Measurements from ENCODE around the gene GFOD1. TPM values are rescaled to one million over a fixed set of nuclear protein-coding genes. Genes with fewer than 3 reads are reported as not detected.
A peak's percentile ranks its signal among the peaks of the same experiment; 100 is the strongest.
"Not testable (repeated sequence)": the region's sequence is repeated elsewhere in the genome, so short reads cannot be mapped to it uniquely, and the experiment has no call there.

GFOD1 gene
- total RNA-seq, 1 experiment from 2014 or later: 8.6 TPM

DNA sequence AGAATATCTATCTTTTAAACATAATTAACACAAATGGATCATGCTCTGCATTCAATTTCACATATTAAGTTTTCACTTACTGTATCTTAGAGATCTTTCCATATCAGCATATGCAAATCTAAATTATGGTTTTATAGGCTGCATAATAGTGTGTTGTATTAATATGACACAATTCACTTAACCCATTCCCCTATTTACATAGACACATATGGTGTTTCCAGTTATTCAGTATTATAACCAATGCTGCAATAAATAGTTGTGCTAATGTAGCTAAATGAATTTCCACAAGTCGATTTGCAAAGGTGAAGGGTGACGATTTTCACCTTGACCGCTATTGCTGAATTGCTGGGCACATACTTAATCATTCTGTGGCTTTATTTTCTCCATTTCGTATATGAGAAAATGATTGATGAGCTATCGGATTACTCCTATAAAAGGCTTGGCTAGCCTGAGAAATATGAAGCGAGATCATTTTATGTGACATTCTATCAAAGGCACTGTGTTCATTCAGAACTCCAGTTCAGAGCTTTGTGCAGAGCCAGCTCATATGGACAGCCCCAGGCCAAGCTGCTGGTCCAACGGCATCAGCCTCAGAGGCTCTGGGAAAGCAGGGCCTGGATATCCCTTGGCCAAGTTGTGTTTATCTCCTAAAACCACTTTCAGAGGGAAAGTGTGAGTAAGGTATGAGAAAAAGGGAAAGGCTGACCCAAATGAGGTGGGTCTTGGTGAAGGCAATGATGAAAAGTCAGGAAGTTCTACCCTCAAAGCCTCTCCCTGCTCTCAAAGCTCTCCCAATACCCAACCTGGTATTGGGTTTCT, 50.8 kb downstream of the GFOD1 start:
- in situ Hi-C loops (cut with HindIII; ENCODE audit: low pct_unique_long_range_greater_than_20kb, low sequenced_read_pairs): no loop called here
- no peak for DNase-seq (ENCODE audit: low read depth, low spot score)

- no peak for DNase-seq (ENCODE audit: low read depth, low spot score)
- in situ Hi-C loops (cut with HindIII; ENCODE audit: low pct_unique_long_range_greater_than_20kb, low sequenced_read_pairs): no loop called here
Observed at GRCh38 chr6:13435477-13436246, 51.7 kb downstream of the GFOD1 start.

DNA sequence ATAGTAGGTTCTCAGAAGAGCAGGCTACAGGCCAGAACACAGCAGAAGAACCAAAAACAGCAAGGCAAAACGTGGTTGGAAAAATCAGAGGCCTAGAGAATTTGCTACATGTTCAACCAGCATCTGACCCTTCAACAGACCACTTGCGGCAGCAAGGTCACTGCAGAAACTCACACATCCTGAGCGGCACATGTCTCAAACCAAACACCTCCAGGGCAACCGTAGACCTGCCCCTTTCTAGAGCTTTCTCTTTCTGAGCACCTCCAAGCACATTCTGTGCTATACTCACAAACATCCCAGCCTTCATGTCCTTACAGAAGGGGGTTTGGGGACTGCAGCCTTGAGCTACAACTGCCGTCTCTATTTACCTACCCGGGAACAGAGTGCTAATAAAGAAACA, 52.6 kb downstream of the GFOD1 start:
- no peak for DNase-seq (ENCODE audit: low read depth, low spot score)
- in situ Hi-C loops (cut with HindIII; ENCODE audit: low pct_unique_long_range_greater_than_20kb, low sequenced_read_pairs): no loop called here

- in situ Hi-C loops (cut with HindIII; ENCODE audit: low pct_unique_long_range_greater_than_20kb, low sequenced_read_pairs); DNase-seq (ENCODE audit: low read depth, low spot score): not testable (repeated sequence)
Observed at GRCh38 chr6:13434135-13434775, 53.1 kb downstream of the GFOD1 start.

DNA sequence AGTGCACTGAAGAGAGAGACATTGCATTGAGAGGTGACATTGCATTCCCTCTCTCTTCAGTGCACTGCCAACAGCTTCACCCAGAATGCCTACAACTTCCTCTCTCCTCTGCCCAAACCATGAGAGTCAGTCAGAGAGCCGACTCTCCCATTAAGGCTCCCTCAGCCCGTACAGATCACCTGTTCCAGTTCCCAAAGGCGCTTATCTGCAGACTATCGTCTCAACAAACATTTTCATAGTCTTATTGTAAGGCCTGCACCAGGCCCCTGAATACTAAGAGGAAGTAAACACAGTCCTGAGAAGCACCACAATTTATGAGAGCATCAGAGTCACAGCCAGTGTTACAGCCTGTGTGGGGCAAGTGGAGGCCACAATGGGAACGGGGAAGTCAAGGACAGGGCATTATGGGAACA, 53.7 kb downstream of the GFOD1 start:
- in situ Hi-C loops (cut with HindIII; ENCODE audit: low pct_unique_long_range_greater_than_20kb, low sequenced_read_pairs): no loop called here
- DNase-seq (ENCODE audit: low read depth, low spot score): no peak

DNA sequence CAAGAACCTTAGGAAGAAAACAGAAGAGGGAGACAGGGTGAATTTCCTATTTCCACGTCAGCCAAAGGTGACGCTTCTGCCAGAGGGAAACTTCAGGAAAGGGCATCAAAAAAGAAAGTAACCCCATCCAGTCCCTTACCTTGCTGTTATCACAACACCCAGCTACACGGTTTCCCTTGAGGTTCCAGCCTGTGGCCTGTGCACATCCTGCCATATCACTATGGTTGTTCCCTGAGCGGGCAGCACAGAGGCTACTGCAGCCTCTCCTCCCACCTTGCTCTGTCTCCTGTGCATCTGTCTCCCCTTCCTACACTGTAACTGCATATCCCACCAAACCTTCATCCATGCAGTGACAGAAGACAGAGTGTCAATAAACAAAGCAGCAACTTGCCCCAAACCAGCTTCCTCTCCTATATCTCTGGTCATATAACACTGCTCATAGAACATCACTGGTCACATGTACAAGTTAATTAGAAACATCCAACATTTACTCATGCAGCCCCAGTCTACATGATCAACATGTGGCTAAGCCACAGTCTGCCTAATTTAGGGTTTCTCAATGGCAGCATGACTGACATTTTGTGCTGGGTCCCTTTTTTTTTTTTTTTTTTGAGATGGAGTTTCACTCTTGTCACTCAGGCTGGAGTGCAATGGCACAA, 54.7 kb downstream of the GFOD1 start:
- in situ Hi-C loops (cut with HindIII; ENCODE audit: low pct_unique_long_range_greater_than_20kb, low sequenced_read_pairs): no loop called here
- DNase-seq (ENCODE audit: low read depth, low spot score): no peak

DNA sequence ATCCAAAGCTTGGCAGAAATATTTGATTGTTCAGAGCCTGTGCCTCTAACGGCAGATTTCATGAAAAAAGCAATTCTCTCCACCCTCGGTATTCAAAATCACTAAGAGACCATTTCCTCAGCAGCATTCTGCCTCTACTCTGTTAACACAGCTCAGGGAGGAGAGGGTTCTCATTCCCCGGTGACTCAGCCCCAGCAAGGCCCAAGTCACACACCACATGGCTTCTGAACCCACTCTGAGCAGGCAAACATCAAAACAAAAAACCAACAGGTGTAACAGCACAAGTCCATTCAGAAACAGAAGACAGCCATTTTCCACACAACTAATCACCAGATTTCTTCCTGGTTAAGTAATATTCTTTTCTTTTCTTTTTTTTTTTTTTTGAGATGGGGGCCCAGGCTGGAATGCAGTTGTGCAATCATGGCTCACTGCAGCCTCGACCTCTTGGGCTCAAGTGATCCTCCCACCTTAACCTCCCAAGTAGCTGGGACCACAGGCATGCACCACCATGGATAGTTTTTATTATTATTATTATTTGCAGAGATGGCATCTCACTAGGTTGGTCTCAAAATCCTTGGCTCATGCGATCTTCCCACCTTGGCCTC, 55.4 kb downstream of the GFOD1 start:
- DNase-seq (ENCODE audit: low read depth, low spot score): no peak
- in situ Hi-C loops (cut with HindIII; ENCODE audit: low pct_unique_long_range_greater_than_20kb, low sequenced_read_pairs): no loop called here

- DNase-seq (ENCODE audit: low read depth, low spot score): no peak
- in situ Hi-C loops (cut with HindIII; ENCODE audit: low pct_unique_long_range_greater_than_20kb, low sequenced_read_pairs): no loop called here
Observed at GRCh38 chr6:13431059-13431656, 56.2 kb downstream of the GFOD1 start.

- peak; percentile 82 for DNase-seq (ENCODE audit: low read depth, low spot score)
Observed at GRCh38 chr6:13429406-13429753, 58.0 kb downstream of the GFOD1 start.

GRCh38 chr6:13428583-13429405, 58.6 kb downstream of the GFOD1 start:
- no peak for DNase-seq (ENCODE audit: low read depth, low spot score)
- in situ Hi-C loops (cut with HindIII; ENCODE audit: low pct_unique_long_range_greater_than_20kb, low sequenced_read_pairs): no loop called here

More at GRCh38 chr6:13429406-13429753, 58.0 kb downstream of the GFOD1 start:
- in situ Hi-C loops (cut with HindIII; ENCODE audit: low pct_unique_long_range_greater_than_20kb, low sequenced_read_pairs): no loop called here

GRCh38 chr6:13427801-13428582, 59.4 kb downstream of the GFOD1 start:
- no peak for DNase-seq (ENCODE audit: low read depth, low spot score)
- in situ Hi-C loops (cut with HindIII; ENCODE audit: low pct_unique_long_range_greater_than_20kb, low sequenced_read_pairs): no loop called here

- in situ Hi-C loops (cut with HindIII; ENCODE audit: low pct_unique_long_range_greater_than_20kb, low sequenced_read_pairs): no loop called here
- no peak for DNase-seq (ENCODE audit: low read depth, low spot score)
Observed at GRCh38 chr6:13427316-13427715, 60.1 kb downstream of the GFOD1 start.

DNA sequence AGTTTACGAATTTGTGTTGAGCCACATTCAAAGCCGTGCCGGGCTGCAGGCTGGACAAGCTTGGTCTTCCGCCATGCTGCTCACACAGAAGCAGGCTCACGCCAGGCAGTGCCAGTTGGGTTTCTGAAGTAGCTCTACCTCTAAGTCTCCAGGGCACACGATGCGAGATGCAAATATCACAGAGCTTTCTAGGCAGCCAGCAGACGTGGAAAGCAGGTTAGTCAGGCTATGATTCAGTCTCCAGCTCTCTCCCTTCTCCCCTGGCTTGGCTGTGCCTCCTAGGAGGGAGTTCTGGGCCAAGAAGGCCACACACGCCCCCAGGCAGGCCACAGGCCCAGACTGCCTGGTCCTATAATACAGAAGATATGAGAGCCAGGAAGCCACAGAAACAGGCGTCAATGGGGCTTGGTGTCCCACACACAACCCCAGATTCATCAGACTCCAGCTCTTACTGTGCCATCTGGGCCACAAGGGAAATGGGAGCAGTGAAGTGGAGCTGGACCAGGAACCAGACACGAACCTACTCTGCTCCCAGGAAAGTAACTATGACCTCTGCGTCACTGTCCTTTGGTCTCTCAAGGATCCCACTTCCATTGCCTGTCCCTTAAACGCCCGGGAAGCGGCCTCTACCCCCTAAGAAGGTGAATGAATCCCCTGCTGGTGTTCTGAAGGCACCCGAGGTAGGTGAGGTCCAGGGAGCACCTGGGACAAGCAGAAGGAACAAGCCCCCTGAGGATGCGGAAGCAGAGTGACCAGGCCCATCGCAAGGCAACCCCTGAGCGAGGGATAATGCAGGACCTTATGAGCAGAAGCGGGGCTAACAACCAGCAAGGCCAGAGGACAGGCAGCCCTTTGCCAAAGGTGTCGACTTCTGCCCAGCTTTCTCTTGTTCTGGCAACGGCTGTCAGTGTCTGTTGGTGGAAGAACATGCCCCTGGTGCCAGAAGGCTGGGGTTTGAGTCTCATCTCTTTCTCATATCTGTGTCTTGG, 61.2 kb downstream of the GFOD1 start:
- no peak for DNase-seq (ENCODE audit: low read depth, low spot score)
- in situ Hi-C loops (cut with HindIII; ENCODE audit: low pct_unique_long_range_greater_than_20kb, low sequenced_read_pairs): no loop called here

GRCh38 chr6:13425270-13425873, 62.0 kb downstream of the GFOD1 start:
- DNase-seq (ENCODE audit: low read depth, low spot score): no peak
- in situ Hi-C loops (cut with HindIII; ENCODE audit: low pct_unique_long_range_greater_than_20kb, low sequenced_read_pairs): no loop called here
